H1 (cell line): ENCODE data around the gene PAN2. TPM values are rescaled to one million over a fixed set of nuclear protein-coding genes. Genes with fewer than 3 reads are reported as not detected.

Source experiments
- CBX5 ChIP-seq: fragments of 300-800, 300-1000 bp; sonication (generic); IDR thresholded peaks from 2 replicates; pipeline ENCODE4 v1.7.1; 2016; ENCODE audit warnings: antibody characterized with exemption, low read length, low read depth
- CHD2 ChIP-seq: IDR thresholded peaks from 2 replicates; pipeline ENCODE4 v1.6.1; 2012; ENCODE audit warnings: low read length, improper control_type of control experiment
- FOSL1 ChIP-seq: IDR thresholded peaks from 2 replicates; pipeline ENCODE4 v1.6.1; 2011; ENCODE audit warnings: mild to moderate bottlenecking, low read depth, low read length, moderate library complexity; ENCODE audit not compliant: insufficient read depth
- KDM1A ChIP-seq: fragments of 200-600, 300-600 bp; sonication (generic); IDR thresholded peaks from 2 replicates; pipeline ENCODE4 v1.7.1; 2016; ENCODE audit warnings: mild to moderate bottlenecking, low read length, borderline replicate concordance
- PHF8 ChIP-seq: fragments of 200-600 bp; sonication (generic); conservative IDR thresholded peaks from 2 replicates; pipeline ENCODE4 v1.7.1; 2012; ENCODE audit warnings: low read depth, mild to moderate bottlenecking, inconsistent platforms, low read length, moderate library complexity
- TBP ChIP-seq: IDR thresholded peaks from 2 replicates; pipeline ENCODE4 v1.6.1; 2011; ENCODE audit warnings: low read depth, low read length, improper control_type of control experiment
- TCF12 ChIP-seq: IDR thresholded peaks from 2 replicates; pipeline ENCODE4 v1.6.1; 2011; ENCODE audit warnings: low read depth, mild to moderate bottlenecking, low read length
- polyA plus RNA-seq, 7 experiments: library from polyadenylated mRNA; depleted of rRNA in 3 of 7; stranded (reverse) in 5 of 7; unstranded in 2 of 7; fragments of >200 nt in 5 of 7; fragments of 200-250 nt in 2 of 7; gene quantifications; 1 replicate in 5 of 7; 2 replicates in 1 of 7; 4 replicates in 1 of 7; pipeline versions ENCODE4 v1.2.1 to v1.2.3, GENCODE V29; 2011 to 2013; ENCODE audit warnings: missing spikeins in 2 of 7, mixed read lengths in 2 of 7
- total RNA-seq: library from RNA; stranded (reverse); fragmentation: NEBNext Ultra II Directional; extraction: Animal tissue kit (Norgen Biotek cat#: 25700); gene quantifications from 2 replicates; pipeline ENCODE4 v1.2.1, GENCODE V29; 2021
- TF ChIP-seq, protein P1 (sequence below): fragments of 300-600 bp; sonication (generic); IDR thresholded peaks from 2 replicates; pipeline ENCODE4 v1.7.1; 2012; ENCODE audit warnings: low read length, moderate library complexity, mild to moderate bottlenecking, inconsistent platforms; ENCODE audit not compliant: insufficient replicate concordance

Gene PAN2
- total and polyA plus RNA-seq, 2 of the 8 experiments (the other 6 are each of a cell fraction or from before 2014, with no cell fraction given), result 29.6 to 36.7 TPM

DNA sequence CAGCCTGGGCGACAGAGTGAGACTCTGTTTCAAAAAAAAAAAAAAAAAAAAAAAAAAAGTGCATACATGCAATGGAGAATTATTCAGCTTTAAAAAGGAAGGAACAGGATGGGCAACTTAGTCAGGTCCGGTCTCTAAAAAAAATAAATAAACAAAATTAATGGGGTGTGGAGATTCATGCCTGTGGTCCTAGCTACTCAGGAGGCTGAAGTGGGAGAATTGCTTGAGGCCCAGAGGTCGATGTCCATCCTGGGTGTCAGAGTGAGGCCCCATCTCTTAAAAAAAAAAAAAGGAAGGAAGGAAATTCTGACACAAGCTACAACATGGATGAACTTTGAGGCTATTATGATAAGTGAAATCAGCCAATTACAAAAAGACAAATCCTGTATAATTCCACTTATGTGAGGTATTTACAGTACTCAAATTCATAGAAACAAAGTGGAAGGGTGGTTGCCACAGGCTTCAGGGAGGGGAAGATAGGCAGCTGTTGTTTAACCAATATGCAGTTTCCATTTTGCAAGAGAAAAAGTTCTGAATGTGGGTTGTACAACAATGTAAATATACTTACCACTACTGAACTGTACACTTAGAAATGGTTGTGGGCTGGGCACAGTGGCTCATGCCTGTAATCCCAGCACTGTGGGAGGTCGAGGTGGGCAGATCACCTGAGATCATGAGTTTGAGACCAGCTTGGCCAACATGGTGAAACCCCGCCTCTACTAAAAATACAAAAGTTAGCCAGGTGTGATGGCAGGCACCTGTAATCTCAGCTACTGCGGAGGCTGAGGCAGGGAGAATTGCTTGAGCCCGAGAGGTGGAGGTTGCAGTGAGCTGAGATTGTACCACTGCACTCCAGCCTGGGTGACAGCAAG is 41.2 kb upstream of the PAN2 start (continued):
- TF ChIP-seq, protein P1, sequence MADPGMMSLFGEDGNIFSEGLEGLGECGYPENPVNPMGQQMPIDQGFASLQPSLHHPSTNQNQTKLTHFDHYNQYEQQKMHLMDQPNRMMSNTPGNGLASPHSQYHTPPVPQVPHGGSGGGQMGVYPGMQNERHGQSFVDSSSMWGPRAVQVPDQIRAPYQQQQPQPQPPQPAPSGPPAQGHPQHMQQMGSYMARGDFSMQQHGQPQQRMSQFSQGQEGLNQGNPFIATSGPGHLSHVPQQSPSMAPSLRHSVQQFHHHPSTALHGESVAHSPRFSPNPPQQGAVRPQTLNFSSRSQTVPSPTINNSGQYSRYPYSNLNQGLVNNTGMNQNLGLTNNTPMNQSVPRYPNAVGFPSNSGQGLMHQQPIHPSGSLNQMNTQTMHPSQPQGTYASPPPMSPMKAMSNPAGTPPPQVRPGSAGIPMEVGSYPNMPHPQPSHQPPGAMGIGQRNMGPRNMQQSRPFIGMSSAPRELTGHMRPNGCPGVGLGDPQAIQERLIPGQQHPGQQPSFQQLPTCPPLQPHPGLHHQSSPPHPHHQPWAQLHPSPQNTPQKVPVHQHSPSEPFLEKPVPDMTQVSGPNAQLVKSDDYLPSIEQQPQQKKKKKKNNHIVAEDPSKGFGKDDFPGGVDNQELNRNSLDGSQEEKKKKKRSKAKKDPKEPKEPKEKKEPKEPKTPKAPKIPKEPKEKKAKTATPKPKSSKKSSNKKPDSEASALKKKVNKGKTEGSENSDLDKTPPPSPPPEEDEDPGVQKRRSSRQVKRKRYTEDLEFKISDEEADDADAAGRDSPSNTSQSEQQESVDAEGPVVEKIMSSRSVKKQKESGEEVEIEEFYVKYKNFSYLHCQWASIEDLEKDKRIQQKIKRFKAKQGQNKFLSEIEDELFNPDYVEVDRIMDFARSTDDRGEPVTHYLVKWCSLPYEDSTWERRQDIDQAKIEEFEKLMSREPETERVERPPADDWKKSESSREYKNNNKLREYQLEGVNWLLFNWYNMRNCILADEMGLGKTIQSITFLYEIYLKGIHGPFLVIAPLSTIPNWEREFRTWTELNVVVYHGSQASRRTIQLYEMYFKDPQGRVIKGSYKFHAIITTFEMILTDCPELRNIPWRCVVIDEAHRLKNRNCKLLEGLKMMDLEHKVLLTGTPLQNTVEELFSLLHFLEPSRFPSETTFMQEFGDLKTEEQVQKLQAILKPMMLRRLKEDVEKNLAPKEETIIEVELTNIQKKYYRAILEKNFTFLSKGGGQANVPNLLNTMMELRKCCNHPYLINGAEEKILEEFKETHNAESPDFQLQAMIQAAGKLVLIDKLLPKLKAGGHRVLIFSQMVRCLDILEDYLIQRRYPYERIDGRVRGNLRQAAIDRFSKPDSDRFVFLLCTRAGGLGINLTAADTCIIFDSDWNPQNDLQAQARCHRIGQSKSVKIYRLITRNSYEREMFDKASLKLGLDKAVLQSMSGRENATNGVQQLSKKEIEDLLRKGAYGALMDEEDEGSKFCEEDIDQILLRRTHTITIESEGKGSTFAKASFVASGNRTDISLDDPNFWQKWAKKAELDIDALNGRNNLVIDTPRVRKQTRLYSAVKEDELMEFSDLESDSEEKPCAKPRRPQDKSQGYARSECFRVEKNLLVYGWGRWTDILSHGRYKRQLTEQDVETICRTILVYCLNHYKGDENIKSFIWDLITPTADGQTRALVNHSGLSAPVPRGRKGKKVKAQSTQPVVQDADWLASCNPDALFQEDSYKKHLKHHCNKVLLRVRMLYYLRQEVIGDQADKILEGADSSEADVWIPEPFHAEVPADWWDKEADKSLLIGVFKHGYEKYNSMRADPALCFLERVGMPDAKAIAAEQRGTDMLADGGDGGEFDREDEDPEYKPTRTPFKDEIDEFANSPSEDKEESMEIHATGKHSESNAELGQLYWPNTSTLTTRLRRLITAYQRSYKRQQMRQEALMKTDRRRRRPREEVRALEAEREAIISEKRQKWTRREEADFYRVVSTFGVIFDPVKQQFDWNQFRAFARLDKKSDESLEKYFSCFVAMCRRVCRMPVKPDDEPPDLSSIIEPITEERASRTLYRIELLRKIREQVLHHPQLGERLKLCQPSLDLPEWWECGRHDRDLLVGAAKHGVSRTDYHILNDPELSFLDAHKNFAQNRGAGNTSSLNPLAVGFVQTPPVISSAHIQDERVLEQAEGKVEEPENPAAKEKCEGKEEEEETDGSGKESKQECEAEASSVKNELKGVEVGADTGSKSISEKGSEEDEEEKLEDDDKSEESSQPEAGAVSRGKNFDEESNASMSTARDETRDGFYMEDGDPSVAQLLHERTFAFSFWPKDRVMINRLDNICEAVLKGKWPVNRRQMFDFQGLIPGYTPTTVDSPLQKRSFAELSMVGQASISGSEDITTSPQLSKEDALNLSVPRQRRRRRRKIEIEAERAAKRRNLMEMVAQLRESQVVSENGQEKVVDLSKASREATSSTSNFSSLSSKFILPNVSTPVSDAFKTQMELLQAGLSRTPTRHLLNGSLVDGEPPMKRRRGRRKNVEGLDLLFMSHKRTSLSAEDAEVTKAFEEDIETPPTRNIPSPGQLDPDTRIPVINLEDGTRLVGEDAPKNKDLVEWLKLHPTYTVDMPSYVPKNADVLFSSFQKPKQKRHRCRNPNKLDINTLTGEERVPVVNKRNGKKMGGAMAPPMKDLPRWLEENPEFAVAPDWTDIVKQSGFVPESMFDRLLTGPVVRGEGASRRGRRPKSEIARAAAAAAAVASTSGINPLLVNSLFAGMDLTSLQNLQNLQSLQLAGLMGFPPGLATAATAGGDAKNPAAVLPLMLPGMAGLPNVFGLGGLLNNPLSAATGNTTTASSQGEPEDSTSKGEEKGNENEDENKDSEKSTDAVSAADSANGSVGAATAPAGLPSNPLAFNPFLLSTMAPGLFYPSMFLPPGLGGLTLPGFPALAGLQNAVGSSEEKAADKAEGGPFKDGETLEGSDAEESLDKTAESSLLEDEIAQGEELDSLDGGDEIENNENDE, result no peak
- TF ChIP-seq TBP (no peak), PHF8 (no peak), TCF12 (no peak), CBX5 (no peak), KDM1A (no peak), CHD2 (no peak), FOSL1 (no peak)
